ENCODE results near the gene MMP14.
"Not testable (repeated sequence)": the region's sequence is repeated elsewhere in the genome, so short reads cannot be mapped to it uniquely, and the experiment has no call there.

Gene MMP14

GRCh38 chr14:22814373-22814772, 22.0 kb upstream of the MMP14 start:
- no peak for DNase-seq (ENCODE audit: low read depth, low spot score)

- DNase-seq (ENCODE audit: low read depth, low spot score): no peak
These were observed 21.3 kb upstream of the MMP14 start, which contains the start of gene SLC7A7 for GRCh38 chr14:22814941-22815713. SLC7A7 (minus strand) TSS chr14:22815435; CDS start chr14:22813398, 2,037 bp downstream.

- DNase-seq (ENCODE audit: low read depth, low spot score): peak; percentile 61
These were observed 17.0 kb upstream of the MMP14 start for GRCh38 chr14:22819151-22819988.

GRCh38 chr14:22820731-22821130, 15.7 kb upstream of the MMP14 start:
- no peak for DNase-seq (ENCODE audit: low read depth, low spot score)

GRCh38 chr14:22821193-22822015, 15.0 kb upstream of the MMP14 start:
- DNase-seq (ENCODE audit: low read depth, low spot score): no peak

DNA sequence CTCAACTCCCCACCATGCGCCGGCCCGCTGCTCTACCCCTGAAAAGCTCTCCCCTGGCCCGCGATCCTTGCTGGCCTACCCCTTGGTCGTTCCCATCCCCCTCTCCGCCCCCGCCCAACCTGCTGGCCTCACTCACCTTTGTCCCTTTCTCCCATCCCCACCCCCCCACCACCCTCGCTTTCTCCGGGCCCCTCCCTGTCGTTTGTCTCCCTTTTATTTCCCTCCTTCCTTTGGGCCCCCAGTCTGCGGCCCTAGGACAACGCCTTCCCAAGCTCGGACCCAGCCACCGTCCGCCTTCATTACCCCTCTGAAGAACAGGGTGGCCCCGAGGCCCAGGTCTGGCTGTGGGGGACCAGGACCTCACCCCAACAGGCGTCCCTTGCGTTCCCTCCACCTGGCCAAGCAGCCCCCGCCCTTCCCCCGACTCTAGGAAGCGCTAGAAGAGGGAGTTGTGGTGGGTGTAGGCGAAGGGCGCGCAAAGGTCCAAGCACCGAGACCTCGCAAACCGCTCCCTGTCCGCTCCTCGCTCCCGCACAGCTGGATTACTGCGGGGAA, 14.3 kb upstream of the MMP14 start:
- DNase-seq (ENCODE audit: low read depth, low spot score): no peak

GRCh38 chr14:22822571-22823098, 13.8 kb upstream of the MMP14 start:
- DNase-seq (ENCODE audit: low read depth, low spot score): peak; percentile 87

- DNase-seq (ENCODE audit: low read depth, low spot score): no peak
These were observed 11.6 kb upstream of the MMP14 start for GRCh38 chr14:22824711-22825359.

DNA sequence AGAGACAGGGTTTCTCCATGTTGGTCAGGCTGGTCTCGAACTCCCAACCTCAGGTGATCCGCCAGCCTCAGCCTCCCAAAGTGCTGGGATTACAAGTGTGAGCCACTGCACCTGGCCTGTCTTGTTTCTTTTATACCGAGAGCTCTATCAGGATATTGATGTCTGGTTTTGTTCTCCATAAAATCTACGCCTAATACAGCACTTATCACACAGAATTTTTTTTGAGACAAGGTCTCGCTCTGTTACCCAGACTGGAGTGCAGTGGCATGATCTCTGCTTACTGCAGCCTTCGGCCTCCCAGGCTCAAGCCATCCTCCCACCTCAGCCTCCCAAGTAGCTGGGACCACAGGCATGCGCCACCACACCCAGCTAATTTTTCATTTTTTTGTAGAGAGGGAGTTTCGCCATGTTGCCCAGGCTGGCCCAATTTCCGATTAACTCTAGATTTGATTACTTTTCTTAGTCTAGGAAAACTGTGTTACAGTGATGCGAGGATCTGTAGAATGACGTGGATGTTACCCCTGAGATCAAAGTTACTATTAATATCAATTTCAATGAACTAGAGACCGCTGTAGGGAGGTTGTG, 7.2 kb upstream of the MMP14 start:
- not testable (repeated sequence) for DNase-seq (ENCODE audit: low read depth, low spot score)

- DNase-seq (ENCODE audit: low read depth, low spot score): no peak
These were observed 6.5 kb upstream of the MMP14 start, which contains the start of gene MRPL52 for GRCh38 chr14:22829661-22830442. MRPL52 (plus strand) TSS chr14:22829887; CDS start chr14:22829913, 26 bp downstream.

GRCh38 chr14:22830443-22831010, 5.9 kb upstream of the MMP14 start:
- no peak for DNase-seq (ENCODE audit: low read depth, low spot score)

DNA sequence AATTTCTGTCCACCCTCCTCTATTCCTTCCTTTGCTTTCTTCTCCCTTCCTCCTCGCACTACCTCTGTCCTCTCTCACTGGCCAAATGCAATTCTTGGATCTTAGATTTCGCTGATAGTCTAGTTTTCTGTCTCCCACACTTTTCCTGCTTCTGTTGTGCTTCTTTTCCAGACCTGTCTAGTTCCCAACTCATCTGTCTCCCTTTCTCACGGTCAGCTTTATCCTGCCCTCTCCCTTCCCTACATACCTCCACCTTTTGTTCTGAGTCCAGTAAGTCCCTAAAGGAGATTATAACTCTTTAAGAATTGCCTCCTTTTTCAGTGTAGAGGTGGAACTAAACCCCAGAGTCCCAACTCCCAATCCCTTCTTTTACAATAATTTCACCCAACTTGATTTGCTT, 880 bp upstream of the MMP14 start:
- DNase-seq (ENCODE audit: low read depth, low spot score): no peak

DNA sequence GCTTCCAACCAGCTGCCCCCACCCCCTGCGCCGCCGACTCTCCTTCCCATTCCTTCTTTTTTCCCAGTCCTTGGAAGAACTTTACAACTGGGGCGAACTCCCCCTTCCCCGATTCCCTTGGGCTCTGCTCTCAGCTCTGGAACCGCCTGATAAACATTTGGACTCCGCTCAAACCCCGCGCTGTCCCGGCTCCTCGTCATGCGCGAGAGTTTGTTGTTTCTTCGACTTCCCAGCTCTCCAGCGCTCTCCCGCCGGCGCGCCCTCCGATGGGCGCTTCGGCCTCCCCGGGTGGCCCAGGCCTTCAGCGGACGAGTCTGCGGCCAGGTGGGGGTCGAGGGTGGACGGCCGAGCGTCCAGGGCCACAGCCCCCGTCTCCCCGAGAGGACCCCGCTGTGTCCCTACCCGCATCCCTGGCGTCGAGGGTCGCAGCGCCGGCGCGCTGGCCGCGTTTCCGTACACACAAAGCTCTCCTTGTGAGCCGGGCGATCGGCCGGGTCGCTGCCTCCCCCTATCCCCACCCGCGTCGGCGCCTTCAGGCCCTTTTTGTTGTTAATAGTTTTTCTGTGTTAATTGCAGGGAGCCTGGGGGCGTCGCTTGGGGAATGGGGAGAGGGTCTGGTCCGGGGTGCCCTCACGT, 847 bp downstream of the MMP14 start:
- no peak for DNase-seq (ENCODE audit: low read depth, low spot score)

DNA sequence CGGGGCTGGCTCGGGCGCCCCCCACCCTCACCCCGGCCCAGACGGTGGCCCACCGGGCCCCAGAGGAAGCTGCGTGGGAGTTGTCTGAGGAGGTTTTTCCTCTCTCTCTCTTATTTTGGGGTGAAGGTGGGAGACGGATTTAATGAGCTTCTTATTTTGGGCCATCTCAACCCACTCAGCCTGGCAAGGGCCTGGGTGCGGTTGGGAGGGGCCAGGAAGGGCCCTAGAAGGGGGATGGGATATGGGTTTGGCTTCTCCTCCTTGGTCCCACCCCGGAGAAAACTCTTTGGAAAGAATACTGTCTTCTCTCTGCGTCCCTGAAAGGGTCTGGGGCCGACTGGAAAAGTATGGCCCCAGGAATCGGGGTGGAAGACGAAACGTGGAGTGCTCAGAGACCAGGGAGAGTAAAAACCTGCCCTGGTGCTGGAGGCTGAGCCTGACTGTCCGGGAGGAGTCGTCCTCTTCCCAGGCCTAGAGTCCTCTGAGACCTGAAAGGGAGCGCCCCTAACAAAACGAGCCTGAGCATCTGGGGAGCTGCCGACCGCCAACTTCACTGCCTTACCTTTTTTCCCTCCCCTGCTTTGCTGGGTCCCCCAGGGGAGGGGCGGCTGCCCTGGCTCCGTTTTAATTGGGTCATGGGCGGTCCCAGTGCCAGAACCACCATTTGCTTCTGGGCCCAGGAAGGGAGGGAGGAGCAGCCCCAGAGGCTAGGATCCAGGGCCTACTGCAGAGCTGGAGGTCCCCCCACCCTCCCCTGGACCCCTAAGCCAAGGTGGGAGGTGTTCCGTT, 1.6 kb downstream of the MMP14 start:
- DNase-seq (ENCODE audit: low read depth, low spot score): no peak

DNA sequence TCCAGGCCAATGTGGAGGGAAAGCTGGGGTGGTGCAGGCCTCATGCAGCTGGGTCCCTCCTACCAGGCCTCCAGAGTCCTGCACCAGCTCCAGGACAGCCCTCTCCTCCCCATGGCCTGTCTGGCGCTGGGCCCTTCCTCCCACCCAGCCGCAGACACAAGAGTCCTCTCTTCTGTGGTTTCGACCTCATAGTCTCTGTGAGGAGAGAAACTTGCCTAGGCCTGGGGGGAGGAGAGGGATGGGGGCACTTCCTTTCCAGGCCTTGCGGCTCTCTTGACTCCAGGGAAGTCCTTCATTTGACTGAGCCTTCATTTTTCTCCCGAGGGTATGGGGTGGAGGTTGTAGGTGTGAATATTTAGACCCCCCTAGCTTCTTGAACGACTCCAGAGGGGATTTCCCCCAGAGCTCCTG, 2.3 kb downstream of the MMP14 start:
- no peak for DNase-seq (ENCODE audit: low read depth, low spot score)

DNA sequence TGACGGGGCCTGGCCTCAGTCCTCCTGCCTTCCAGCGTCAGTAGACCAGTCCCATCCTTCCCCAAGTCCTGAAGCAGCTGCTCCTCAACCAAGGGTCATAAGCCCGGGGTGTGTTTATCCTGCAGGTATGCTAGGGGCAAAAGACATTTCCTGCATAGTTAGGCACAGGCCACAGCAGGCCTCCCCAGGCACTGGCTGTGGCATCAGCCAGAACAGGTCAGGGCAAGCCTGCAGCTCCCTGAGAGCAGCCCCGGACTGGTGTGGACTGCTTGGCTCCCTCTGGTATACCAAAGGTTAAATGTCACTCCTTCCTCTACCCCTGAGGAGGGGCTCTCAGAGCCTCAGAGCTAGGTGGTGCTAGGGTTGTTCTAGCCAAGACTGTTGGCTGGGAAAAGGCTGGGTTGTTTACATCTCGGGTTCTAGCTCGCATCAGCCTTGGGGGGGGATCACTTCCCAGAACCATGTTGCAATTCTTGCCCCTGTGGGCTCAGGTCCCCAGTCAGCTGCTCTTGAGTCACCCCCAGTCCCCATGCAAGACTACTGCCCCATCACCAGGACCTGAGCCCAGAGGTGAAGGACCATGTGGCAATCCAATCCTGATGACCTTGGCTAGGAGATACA, 2.9 kb downstream of the MMP14 start:
- no peak for DNase-seq (ENCODE audit: low read depth, low spot score)

- DNase-seq (ENCODE audit: low read depth, low spot score): no peak
These were observed 4.9 kb downstream of the MMP14 start for GRCh38 chr14:22841311-22841710.
